Endodermal cell (in vitro differentiated cells): ENCODE measurements around the gene ARTN. TPM values are rescaled to one million over a fixed set of nuclear protein-coding genes. Genes with fewer than 3 reads are reported as not detected.

Experiments used
- DNase-seq: peaks from one replicate; pipeline ENCODE4 v3.0.0-alpha.2; 2017
- H3K27ac ChIP-seq: 2 replicates; pipeline ENCODE4 v1.5.1; 2013; ENCODE audit warnings: mild to moderate bottlenecking, low read depth, low read length, moderate library complexity
- H3K27me3 ChIP-seq: 2 replicates; pipeline ENCODE4 v1.6.1; 2013; ENCODE audit warnings: mild to moderate bottlenecking, low read length, moderate library complexity; ENCODE audit not compliant: insufficient read depth, control insufficient read depth, poor library complexity, severe bottlenecking
- H3K36me3 ChIP-seq: 2 replicates; pipeline ENCODE4 v1.7.0; 2013; ENCODE audit warnings: mild to moderate bottlenecking, low read length, moderate library complexity; ENCODE audit not compliant: control insufficient read depth, insufficient read depth
- H3K4me1 ChIP-seq: one replicate; pipeline ENCODE4 v1.7.0; 2013; ENCODE audit warnings: low read length; ENCODE audit not compliant: control insufficient read depth, insufficient read depth
- H3K4me3 ChIP-seq: 2 replicates; pipeline ENCODE4 v1.5.1; 2013; ENCODE audit warnings: mild to moderate bottlenecking, low read length, moderate library complexity
- H3K9ac ChIP-seq: 2 replicates; pipeline ENCODE4 v1.6.1; 2013; ENCODE audit warnings: mild to moderate bottlenecking, low read length, moderate library complexity; ENCODE audit not compliant: poor library complexity, severe bottlenecking; ENCODE audit errors: extremely low read depth
- H3K9me3 ChIP-seq: 2 replicates; pipeline ENCODE4 v1.6.1; 2013; ENCODE audit warnings: mild to moderate bottlenecking, low read length, moderate library complexity; ENCODE audit not compliant: control insufficient read depth
- H3K27ac Mint-ChIP-seq: 2 replicates; pipeline ENCODE4 v1.8.0; 2020; ENCODE audit warnings: mixed read lengths
- H3K27me3 Mint-ChIP-seq: 2 replicates; pipeline ENCODE4 v1.8.0; 2021; ENCODE audit warnings: mild to moderate bottlenecking, mixed read lengths; ENCODE audit not compliant: insufficient read depth
- H3K36me3 Mint-ChIP-seq: 2 replicates; pipeline ENCODE4 v1.8.0; 2020; ENCODE audit warnings: low read depth, mixed read lengths
- H3K4me1 Mint-ChIP-seq: 2 replicates; pipeline ENCODE4 v1.8.0; 2020; ENCODE audit warnings: mixed read lengths
- H3K4me3 Mint-ChIP-seq: 2 replicates; pipeline ENCODE4 v1.8.0; 2020; ENCODE audit warnings: mild to moderate bottlenecking, moderate library complexity, mixed read lengths
- H3K9me3 Mint-ChIP-seq: 2 replicates; pipeline ENCODE4 v1.8.0; 2020; ENCODE audit warnings: mild to moderate bottlenecking, mixed read lengths
- WGBS, 2 experiments: methylation state at CpG; one replicate each; pipeline versions ENCODE4 v1.1.5 to v1.1.7; 2013; ENCODE audit warnings: missing lambda C conversion rate in 2 of 2, mixed read lengths in 1 of 2; ENCODE audit not compliant: insufficient coverage in 1 of 2, insufficient read length in 1 of 2; 5-methylcytosine and 5-hydroxymethylcytosine counted together
- total RNA-seq, 2 donors: library from RNA; stranded (reverse); fragmentation: NEBNext Ultra II Directional in 1 of 2; extraction: Animal tissue kit (Norgen Biotek cat#: 25700) in 1 of 2; gene quantifications; 2 replicates in 1 of 2; 3 replicates in 1 of 2; pipeline ENCODE4 v1.2.1, GENCODE V29; 2021
- TF ChIP-seq, protein P1 (sequence below): fragments of 200-600 bp; sonication (generic); conservative IDR thresholded peaks from 2 replicates; pipeline ENCODE4 v1.5.0; 2021; ENCODE audit warnings: antibody characterized with exemption, mild to moderate bottlenecking

ARTN gene
- total RNA-seq, 2 donors from 2014 or later: 3.3 to 4.4 TPM

DNA sequence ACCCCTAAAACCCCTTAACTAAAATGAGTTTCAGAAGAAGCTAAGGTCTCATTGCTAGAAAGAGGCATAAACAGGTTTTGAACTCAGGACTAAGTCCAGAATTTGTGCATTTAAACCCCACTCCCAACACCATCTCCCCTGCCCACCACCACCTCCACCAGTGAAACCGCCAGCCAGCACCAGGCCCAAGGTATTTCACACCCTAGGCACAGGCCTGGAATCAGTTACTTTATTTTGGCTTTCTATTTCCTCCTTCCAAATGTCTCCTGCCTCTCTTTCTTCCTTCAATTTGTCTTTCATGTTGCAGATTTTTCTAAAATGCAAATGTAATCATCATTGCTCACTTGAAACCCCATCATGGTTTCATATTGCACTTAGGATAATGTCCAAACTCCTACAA, 11.3 kb downstream of the ARTN start:
- no peak for DNase-seq
- Histone ChIP-seq H3K4me3 (no peak overlapping the region), H3K27ac (no peak overlapping the region), H3K36me3 (peaks cover 2% of the 10 kb centered on the region), H3K9me3 (no peaks in the 10 kb centered on the region), H3K27me3 (peaks cover 4% of the 10 kb centered on the region), H3K9ac (no peak overlapping the region), H3K4me1 (peaks cover 10% of the 10 kb centered on the region)
- H3K9me3 Mint-ChIP-seq: no peaks in the 10 kb centered on the region
- WGBS, 2 experiments: 96 to 100% methylated on average over 1 of the region's 1 CpG
- peaks cover 10% of the 10 kb centered on the region for H3K4me1 Mint-ChIP-seq
- TF ChIP-seq, protein P1, sequence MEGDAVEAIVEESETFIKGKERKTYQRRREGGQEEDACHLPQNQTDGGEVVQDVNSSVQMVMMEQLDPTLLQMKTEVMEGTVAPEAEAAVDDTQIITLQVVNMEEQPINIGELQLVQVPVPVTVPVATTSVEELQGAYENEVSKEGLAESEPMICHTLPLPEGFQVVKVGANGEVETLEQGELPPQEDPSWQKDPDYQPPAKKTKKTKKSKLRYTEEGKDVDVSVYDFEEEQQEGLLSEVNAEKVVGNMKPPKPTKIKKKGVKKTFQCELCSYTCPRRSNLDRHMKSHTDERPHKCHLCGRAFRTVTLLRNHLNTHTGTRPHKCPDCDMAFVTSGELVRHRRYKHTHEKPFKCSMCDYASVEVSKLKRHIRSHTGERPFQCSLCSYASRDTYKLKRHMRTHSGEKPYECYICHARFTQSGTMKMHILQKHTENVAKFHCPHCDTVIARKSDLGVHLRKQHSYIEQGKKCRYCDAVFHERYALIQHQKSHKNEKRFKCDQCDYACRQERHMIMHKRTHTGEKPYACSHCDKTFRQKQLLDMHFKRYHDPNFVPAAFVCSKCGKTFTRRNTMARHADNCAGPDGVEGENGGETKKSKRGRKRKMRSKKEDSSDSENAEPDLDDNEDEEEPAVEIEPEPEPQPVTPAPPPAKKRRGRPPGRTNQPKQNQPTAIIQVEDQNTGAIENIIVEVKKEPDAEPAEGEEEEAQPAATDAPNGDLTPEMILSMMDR: no peak
- H3K27ac Mint-ChIP-seq: no peak overlapping the region
- H3K27me3 Mint-ChIP-seq: peaks cover 5% of the 10 kb centered on the region
- no peaks in the 10 kb centered on the region for H3K36me3 Mint-ChIP-seq
- H3K4me3 Mint-ChIP-seq: no peak overlapping the region

DNA sequence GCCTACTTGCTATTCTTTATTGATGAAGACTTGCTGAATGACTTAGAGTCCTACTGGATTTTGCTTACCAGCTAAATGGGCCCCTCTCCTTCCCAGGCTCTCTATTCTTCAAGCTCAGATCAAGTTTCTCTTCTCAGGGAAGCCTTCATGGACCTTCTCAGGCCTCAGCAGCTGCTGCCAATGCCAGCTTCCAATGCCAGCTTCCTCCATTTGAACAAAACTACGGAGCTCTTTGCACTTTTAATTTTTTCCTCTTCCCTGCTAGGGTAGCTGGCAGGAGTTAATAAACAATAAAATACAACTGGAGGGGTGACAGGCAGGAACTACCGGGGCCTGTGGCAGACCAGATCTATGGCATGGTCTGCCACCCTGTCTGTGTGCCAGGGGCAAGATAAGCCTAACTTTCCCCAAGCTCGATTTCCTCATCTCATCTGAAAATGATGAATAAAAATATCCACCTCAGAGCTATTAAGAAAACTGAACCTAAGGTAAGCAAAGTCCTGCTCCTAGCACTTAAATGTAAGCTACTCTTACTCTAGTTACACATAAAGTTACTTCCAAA, 12.2 kb downstream of the ARTN start:
- TF ChIP-seq, protein P1: no peak
- peaks cover 5% of the 10 kb centered on the region for H3K27me3 Mint-ChIP-seq
- no peaks in the 10 kb centered on the region for H3K9me3 Mint-ChIP-seq
- DNase-seq: no peak
- peak overlapping the region; percentile 95 for H3K27ac Mint-ChIP-seq
- Histone ChIP-seq H3K27ac (no peak overlapping the region), H3K9me3 (no peaks in the 10 kb centered on the region), H3K36me3 (peaks cover 11% of the 10 kb centered on the region), H3K4me3 (peak overlapping the region; percentile 95), H3K27me3 (no peaks in the 10 kb centered on the region), H3K4me1 (peaks cover 10% of the 10 kb centered on the region), H3K9ac (peak overlapping the region; percentile 98)
- H3K4me3 Mint-ChIP-seq: peak overlapping the region; percentile 83
- WGBS, 2 experiments: 78 to 88% methylated on average over 3 of the region's 3 CpGs
- H3K36me3 Mint-ChIP-seq: peaks cover 3% of the 10 kb centered on the region
- peaks cover 10% of the 10 kb centered on the region for H3K4me1 Mint-ChIP-seq

DNA sequence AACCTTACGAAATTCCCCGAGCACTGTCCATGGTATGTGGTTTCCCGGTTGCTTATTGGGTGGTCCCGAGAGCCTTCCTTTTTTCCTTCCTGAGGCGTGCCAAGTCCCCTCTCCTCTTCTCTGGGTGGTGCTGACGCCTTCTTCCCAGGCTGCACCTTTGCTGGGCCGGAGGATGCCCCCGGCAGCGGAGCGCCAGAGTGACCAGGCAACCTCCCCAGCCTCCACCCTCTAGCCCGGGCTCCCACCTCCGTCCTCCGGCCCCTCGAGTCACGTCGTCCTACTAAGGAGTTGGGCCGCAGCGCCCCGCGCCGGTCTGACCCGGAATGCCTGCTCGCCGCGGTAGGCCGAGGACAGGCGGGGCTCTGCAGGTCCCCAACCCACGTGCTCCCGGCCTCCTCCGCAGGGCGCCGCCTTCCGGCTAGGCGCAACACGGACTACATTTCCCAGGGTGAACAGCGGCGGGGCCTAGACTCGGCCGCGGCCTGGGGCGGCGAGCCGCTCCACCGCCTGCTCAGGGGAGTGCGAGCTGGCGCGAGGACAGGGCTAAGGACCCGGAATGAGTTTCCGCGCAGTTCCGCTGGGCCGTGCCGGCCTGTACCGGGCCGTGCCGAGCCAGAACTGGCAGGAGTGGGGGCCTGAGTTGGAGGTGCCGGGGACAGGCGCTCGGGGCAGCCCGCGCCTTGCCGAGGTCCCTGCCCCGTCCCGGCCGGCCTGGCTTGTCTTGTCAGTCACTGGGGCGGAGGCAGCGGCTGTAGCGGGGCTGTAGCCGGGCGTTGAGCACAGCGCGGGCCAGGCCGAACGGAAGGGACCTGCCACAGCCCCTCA, 12.8 kb downstream of the ARTN start, which contains the start of gene IPO13:
Gene IPO13, plus strand, starts transcription at position 715 of the 825 bp plus-strand sequence. CDS start 651 bp downstream, outside the sequence.
- no peaks in the 10 kb centered on the region for H3K9me3 ChIP-seq
- peak within 1 kb of the TSS; percentile 96 for H3K27ac Mint-ChIP-seq
- H3K27me3 ChIP-seq: no peaks in the 10 kb centered on the region
- peak within 1 kb of the TSS; percentile 95 for H3K4me3 ChIP-seq
- peaks cover 10% of the 10 kb centered on the region for H3K4me1 Mint-ChIP-seq
- peak within 1 kb of the TSS; percentile 98 for H3K9ac ChIP-seq
- WGBS, 2 experiments: 1% methylated on average over 40 to 74 of the region's 74 CpGs
- H3K4me1 ChIP-seq: peaks cover 10% of the 10 kb centered on the region
- peaks cover 5% of the 10 kb centered on the region for H3K27me3 Mint-ChIP-seq
- peaks cover 12% of the 10 kb centered on the region for H3K36me3 ChIP-seq
- peaks cover 3% of the 10 kb centered on the region for H3K36me3 Mint-ChIP-seq
- peak within 1 kb of the TSS; percentile 99 for H3K27ac ChIP-seq
- peak; percentile 99 for DNase-seq
- peak within 1 kb of the TSS; percentile 83 for H3K4me3 Mint-ChIP-seq
- TF ChIP-seq, protein P1: peak; percentile 85
- no peaks in the 10 kb centered on the region for H3K9me3 Mint-ChIP-seq
